ENCODE data around the gene C2CD4C. TPM values are rescaled to one million over a fixed set of nuclear protein-coding genes. Genes with fewer than 3 reads are reported as not detected.

Gene C2CD4C
- total and polyA plus RNA-seq, 10 of the 15 experiments (the other 5 are each of a cell fraction or from before 2014, with no cell fraction given): not detected

DNA sequence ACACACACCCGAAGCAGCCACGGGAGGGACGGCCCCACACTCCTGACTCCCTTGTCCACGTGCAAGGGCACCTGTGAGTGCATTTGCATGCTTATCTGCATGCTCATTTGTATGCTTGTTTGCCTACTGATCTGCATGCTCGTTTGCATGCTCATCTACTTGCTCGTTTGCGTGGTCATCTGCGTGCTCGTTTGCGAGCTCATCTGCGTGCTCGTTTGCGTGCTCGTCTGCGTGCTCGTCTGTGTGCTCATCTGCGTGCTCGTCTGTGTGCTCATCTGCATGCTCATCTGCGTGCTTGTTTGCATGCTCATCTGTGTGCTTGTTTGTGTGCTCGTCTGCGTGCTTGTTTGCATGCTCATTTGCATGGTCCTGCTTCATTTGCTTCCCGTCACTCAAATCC, 28.1 kb upstream of the C2CD4C start:
- Histone ChIP-seq H2AFZ (ENCODE audit: control insufficient read depth, low read depth, low read length) (no peak overlapping the region), H4K20me1 (ENCODE audit: control insufficient read depth, insufficient read depth) (no peaks in the 10 kb centered on the region), H3K4me3 (no peak overlapping the region), H3K79me2 (ENCODE audit: control insufficient read depth, insufficient read depth, low read length) (no peaks in the 10 kb centered on the region), H3K9ac (ENCODE audit: control insufficient read depth, insufficient read depth, low read length) (no peak overlapping the region), H3K4me1 (ENCODE audit: control insufficient read depth, insufficient read depth, low read length) (no peaks in the 10 kb centered on the region), H3K36me3 (ENCODE audit: control insufficient read depth in 2 of 2, insufficient read depth in 2 of 2, low read length in 1 of 2) (no peaks in the 10 kb centered on the region), H3K27me3 (replicated peaks in 1 of 2; ENCODE audit: control insufficient read depth in 2 of 2, insufficient read depth in 2 of 2, low read length in 1 of 2) (no peaks in the 10 kb centered on the region), H3K27ac (ENCODE audit: control insufficient read depth, insufficient read depth) (no peak overlapping the region), H3K4me2 (ENCODE audit: control insufficient read depth, insufficient read depth) (no peak overlapping the region), H3K9me3 (replicated peaks; ENCODE audit: control insufficient read depth, insufficient read depth, low read length) (peaks cover 5% of the 10 kb centered on the region; the same call in 2 of the 3 replicates)
- 45% methylated on average over 22 of the region's 22 CpGs for WGBS (ENCODE audit: insufficient coverage, insufficient replicate concordance, low lambda C conversion rate, missing lambda C conversion rate)
- no peak for FAIRE-seq
- in situ Hi-C loops (cut with MboI): no loop called here
- SMC1A ChIA-PET (ENCODE audit: uncharacterized antibody, unreplicated experiment): no interaction called here
- ATAC-seq: no peak
- CTCF ChIA-PET: no interaction called here
- POLR2A ChIA-PET: no interaction called here
- no peak for DNase-seq (ENCODE audit: low read depth, low spot score)
- RAD21 ChIA-PET (ENCODE audit: unreplicated experiment): no interaction called here
- BruUV-seq (replicated peaks): no TSS peak
- intact Hi-C loops (cut with micrococcal nuclease; ENCODE audit: unreplicated experiment): no loop called here
- TF ChIP-seq SMARCA5 (IDR thresholded peaks at IDR 0.05): no peak
- no peak for TF ChIP-seq IKZF1 (conservative IDR thresholded peaks at IDR 0.05)
- TF ChIP-seq NRF1 (conservative IDR thresholded peaks at IDR 0.05; ENCODE audit: low read depth, low read length): no peak
- TF ChIP-seq, protein P1, sequence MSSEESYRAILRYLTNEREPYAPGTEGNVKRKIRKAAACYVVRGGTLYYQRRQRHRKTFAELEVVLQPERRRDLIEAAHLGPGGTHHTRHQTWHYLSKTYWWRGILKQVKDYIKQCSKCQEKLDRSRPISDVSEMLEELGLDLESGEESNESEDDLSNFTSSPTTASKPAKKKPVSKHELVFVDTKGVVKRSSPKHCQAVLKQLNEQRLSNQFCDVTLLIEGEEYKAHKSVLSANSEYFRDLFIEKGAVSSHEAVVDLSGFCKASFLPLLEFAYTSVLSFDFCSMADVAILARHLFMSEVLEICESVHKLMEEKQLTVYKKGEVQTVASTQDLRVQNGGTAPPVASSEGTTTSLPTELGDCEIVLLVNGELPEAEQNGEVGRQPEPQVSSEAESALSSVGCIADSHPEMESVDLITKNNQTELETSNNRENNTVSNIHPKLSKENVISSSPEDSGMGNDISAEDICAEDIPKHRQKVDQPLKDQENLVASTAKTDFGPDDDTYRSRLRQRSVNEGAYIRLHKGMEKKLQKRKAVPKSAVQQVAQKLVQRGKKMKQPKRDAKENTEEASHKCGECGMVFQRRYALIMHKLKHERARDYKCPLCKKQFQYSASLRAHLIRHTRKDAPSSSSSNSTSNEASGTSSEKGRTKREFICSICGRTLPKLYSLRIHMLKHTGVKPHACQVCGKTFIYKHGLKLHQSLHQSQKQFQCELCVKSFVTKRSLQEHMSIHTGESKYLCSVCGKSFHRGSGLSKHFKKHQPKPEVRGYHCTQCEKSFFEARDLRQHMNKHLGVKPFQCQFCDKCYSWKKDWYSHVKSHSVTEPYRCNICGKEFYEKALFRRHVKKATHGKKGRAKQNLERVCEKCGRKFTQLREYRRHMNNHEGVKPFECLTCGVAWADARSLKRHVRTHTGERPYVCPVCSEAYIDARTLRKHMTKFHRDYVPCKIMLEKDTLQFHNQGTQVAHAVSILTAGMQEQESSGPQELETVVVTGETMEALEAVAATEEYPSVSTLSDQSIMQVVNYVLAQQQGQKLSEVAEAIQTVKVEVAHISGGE (CRISPR knock-in tag; IDR thresholded peaks at IDR 0.05): no peak
- TF ChIP-seq DPF2 (IDR thresholded peaks at IDR 0.05): no peak
- no peak for TF ChIP-seq ZNF274 (IDR thresholded peaks at IDR 0.05; ENCODE audit: insufficient read depth, insufficient read length)
- no peak for TF ChIP-seq ZNF384 (IDR thresholded peaks at IDR 0.05; ENCODE audit: borderline replicate concordance, low read depth, low read length)
- TF ChIP-seq CBFB (IDR thresholded peaks at IDR 0.05; ENCODE audit: low read depth): no peak
- no peak for TF ChIP-seq MYC (IDR thresholded peaks at IDR 0.05; ENCODE audit: insufficient read depth, insufficient read length, insufficient replicate concordance, low read length, severe bottlenecking)
- TF ChIP-seq RUNX3 (IDR thresholded peaks at IDR 0.05; ENCODE audit: low read length): no peak
- no peak for TF ChIP-seq YY1 (IDR thresholded peaks at IDR 0.05; ENCODE audit: low read depth, low read length)
- no peak for TF ChIP-seq WRNIP1 (IDR thresholded peaks at IDR 0.05; ENCODE audit: borderline replicate concordance, low read depth, low read length)
- TF ChIP-seq, protein P2, sequence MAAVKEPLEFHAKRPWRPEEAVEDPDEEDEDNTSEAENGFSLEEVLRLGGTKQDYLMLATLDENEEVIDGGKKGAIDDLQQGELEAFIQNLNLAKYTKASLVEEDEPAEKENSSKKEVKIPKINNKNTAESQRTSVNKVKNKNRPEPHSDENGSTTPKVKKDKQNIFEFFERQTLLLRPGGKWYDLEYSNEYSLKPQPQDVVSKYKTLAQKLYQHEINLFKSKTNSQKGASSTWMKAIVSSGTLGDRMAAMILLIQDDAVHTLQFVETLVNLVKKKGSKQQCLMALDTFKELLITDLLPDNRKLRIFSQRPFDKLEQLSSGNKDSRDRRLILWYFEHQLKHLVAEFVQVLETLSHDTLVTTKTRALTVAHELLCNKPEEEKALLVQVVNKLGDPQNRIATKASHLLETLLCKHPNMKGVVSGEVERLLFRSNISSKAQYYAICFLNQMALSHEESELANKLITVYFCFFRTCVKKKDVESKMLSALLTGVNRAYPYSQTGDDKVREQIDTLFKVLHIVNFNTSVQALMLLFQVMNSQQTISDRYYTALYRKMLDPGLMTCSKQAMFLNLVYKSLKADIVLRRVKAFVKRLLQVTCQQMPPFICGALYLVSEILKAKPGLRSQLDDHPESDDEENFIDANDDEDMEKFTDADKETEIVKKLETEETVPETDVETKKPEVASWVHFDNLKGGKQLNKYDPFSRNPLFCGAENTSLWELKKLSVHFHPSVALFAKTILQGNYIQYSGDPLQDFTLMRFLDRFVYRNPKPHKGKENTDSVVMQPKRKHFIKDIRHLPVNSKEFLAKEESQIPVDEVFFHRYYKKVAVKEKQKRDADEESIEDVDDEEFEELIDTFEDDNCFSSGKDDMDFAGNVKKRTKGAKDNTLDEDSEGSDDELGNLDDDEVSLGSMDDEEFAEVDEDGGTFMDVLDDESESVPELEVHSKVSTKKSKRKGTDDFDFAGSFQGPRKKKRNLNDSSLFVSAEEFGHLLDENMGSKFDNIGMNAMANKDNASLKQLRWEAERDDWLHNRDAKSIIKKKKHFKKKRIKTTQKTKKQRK (IDR thresholded peaks at IDR 0.05; ENCODE audit: low read depth, low read length): no peak
- TF ChIP-seq, protein P3, sequence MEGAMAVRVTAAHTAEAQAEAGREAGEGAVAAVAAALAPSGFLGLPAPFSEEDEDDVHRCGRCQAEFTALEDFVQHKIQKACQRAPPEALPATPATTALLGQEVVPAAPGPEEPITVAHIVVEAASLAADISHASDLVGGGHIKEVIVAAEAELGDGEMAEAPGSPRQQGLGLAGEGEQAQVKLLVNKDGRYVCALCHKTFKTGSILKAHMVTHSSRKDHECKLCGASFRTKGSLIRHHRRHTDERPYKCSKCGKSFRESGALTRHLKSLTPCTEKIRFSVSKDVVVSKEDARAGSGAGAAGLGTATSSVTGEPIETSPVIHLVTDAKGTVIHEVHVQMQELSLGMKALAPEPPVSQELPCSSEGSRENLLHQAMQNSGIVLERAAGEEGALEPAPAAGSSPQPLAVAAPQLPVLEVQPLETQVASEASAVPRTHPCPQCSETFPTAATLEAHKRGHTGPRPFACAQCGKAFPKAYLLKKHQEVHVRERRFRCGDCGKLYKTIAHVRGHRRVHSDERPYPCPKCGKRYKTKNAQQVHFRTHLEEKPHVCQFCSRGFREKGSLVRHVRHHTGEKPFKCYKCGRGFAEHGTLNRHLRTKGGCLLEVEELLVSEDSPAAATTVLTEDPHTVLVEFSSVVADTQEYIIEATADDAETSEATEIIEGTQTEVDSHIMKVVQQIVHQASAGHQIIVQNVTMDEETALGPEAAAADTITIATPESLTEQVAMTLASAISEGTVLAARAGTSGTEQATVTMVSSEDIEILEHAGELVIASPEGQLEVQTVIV (IDR thresholded peaks at IDR 0.05; ENCODE audit: borderline replicate concordance, partially characterized antibody): no peak
- TF ChIP-seq SIX5 (IDR thresholded peaks at IDR 0.05; ENCODE audit: low read depth, low read length, severe bottlenecking): no peak
